Motor neuron (in vitro differentiated cells): ENCODE measurements around the gene EFCAB13. TPM values are rescaled to one million over a fixed set of nuclear protein-coding genes. Genes with fewer than 3 reads are reported as not detected.
A peak's percentile ranks its signal among the peaks of the same experiment; 100 is the strongest.

Source experiments
- ATAC-seq, 8 experiments: fragments of 200-7000 bp; cut with Tn5 transposase; replicated peaks in 6 of 8; 2 replicates each; pipeline ENCODE4 v1.8.0; 2021; ENCODE audit warnings: mild to moderate bottlenecking in 8 of 8, moderate library complexity in 8 of 8
- H3K27ac ChIP-seq, 2 donors: fragments of 250-450 bp; sonication (Bioruptor Pico); 2 replicates each; pipeline ENCODE4 v1.9.0; 2021; ENCODE audit warnings: antibody characterized with exemption in 2 of 2, mild to moderate bottlenecking in 2 of 2, moderate library complexity in 1 of 2
- H3K4me1 ChIP-seq, 2 donors: fragments of 250-450 bp; sonication (Bioruptor Pico); replicated peaks in 1 of 2; 2 replicates each; pipeline ENCODE4 v1.6.1; 2021; ENCODE audit warnings: antibody characterized with exemption in 2 of 2, mild to moderate bottlenecking in 2 of 2, moderate library complexity in 1 of 2
- H3K4me3 ChIP-seq, 5 donors: fragments of 250-450 bp; sonication (Bioruptor Pico); 2 replicates each; pipeline ENCODE4 v1.9.0; 2021; ENCODE audit warnings: antibody characterized with exemption in 5 of 5, mild to moderate bottlenecking in 5 of 5, moderate library complexity in 4 of 5
- WGBS, 10 experiments: fragments of 450-650 bp; shearing (Covaris generic); methylation state at CpG; one replicate each; pipeline ENCODE4 v1.0.0; 2022; 5-methylcytosine and 5-hydroxymethylcytosine counted together
- in situ Hi-C, 9 experiments: fragments of 400-800 bp; cut with MboI; loops; one replicate each; pipeline ENCODE4 v1.15.0; 2021; ENCODE audit warnings: low sequenced_read_pairs in 9 of 9, low pct_unique_long_range_greater_than_20kb in 2 of 9; ENCODE audit not compliant: unreplicated experiment in 9 of 9
- total RNA-seq, 8 experiments: library from RNA; unstranded; fragments of 300-600 nt; gene quantifications; 2 replicates each; pipeline versions ENCODE4 v1.2.3 to v1.2.4, GENCODE V29; 2022

The EFCAB13 gene
- total RNA-seq, 8 experiments from 2014 or later: 1.3 to 6.9 (median 3.0) TPM

DNA sequence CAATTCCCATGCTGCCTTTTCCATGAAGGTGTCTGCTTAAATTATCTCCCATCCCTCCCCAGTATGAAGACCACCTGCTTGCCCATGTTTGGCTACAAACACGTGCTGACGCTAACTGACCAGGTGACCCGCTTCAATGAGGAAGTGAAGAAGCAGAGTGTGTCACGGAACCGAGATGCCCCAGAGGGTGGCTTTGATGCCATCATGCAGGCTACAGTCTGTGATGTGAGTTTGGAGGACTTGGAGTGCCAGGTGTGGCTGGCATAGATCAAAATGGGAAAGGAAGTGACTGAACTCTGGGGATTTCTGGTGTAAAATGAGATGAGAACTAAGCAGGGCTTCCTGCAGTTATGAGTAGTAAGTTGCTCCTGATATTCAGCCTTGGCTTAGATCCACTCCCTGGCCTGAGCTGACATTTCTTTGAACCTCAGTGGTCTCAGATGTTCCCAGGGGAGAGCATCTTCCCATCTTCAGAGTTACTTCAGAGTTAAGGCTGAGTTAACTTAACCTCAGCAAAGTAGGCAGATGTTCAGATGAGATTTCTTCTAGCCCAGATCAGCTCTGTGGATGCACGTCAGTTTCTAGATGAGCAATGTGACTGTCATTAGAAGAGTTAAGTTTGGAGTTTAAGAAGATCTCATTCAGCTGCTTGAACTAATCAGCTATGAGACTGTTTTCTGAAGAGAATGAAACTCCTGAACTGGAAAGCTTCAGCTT, 37.4 kb upstream of the EFCAB13 start:
- no peaks in the 10 kb centered on the region for H3K4me1 ChIP-seq
- no peak overlapping the region for H3K4me3 ChIP-seq
- ATAC-seq: no peak
- H3K27ac ChIP-seq: no peak overlapping the region
- in situ Hi-C loops: no loop called here
- 71 to 100% (median 91%) methylated on average over 1 to 4 of the region's 6 CpGs; no CpG with 5 or more reads in 3 of the 10 experiments for WGBS, 10 experiments

DNA sequence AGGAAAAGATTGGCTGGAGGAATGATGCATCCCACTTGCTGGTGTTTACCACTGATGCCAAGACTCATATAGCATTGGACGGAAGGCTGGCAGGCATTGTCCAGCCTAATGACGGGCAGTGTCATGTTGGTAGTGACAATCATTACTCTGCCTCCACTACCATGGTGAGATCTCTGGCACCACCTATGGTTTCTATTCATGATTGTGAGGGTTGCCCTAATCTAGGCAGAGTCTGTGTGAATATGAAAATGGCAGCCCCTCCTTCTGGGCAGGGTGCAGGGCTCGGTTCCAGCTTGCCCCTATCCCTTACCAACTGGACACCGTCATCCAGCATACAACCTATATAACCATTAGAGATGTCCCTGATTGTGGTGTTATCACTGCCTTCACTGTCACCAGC, 36.7 kb upstream of the EFCAB13 start:
- H3K27ac ChIP-seq: no peak overlapping the region
- no peaks in the 10 kb centered on the region for H3K4me1 ChIP-seq
- 74 to 100% (median 89%) methylated on average over 1 to 4 of the region's 4 CpGs; no CpG with 5 or more reads in 2 of the 10 experiments for WGBS, 10 experiments
- in situ Hi-C loops: no loop called here
- no peak overlapping the region for H3K4me3 ChIP-seq
- ATAC-seq: no peak

DNA sequence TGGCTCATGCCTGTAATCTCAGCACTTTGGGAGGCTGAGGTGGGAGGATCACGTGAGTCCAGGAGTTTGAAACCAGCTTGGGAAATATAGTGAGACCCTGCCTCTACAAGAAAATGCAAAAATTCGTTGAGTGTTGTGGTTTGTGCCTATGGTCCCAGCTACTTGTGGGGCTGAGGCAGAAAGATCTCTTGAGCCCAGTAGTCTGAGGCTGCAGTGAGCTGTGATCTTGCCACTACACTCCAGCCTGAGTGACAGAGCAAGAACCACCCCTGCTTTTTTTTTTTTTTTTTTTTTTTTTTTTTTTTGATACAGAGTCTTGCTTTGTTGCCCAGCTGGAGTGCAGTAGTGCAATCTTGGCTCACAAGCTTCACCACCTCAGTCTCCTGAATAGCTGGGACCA, 36.1 kb upstream of the EFCAB13 start:
- Histone ChIP-seq H3K4me3 (no peak overlapping the region), H3K27ac (no peak overlapping the region), H3K4me1 (no peaks in the 10 kb centered on the region)
- no peak for ATAC-seq
- 40 to 100% (median 93%) methylated on average over 1 to 2 of the region's 2 CpGs; no CpG with 5 or more reads in 2 of the 10 experiments for WGBS, 10 experiments
- in situ Hi-C loops: no loop called here

DNA sequence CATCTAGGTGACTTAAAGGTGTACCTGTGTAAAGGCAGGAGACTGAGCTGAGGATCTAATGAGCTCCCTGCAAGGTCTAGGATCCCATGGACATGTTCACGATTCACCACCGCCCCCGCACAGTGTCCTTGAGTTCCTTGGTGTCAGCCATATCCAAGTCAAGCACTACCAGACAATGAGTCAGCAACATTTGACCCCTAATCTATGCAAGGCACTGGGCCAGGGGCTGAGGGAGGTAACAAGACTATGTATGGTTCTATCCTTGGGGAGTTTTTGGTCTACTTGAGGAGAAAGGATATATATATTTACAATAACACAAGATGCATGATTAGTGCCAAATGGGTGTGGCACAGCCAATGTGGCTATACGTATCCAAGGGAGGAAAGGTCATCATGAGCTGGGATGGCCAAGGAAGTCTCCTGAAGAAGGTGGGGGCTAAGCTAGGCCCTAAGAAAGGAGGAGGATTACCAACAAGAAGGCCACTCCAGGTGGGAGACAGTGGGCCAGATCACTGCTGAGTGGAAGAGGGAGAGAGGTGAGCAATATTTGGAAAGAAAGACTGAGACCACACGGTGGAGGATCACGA, 35.1 kb upstream of the EFCAB13 start:
- no peaks in the 10 kb centered on the region for H3K4me1 ChIP-seq
- peak in 3 of 8 experiments; percentile 47 to 96 (median 93) for ATAC-seq
- in situ Hi-C loops: no loop called here
- no peak overlapping the region for H3K4me3 ChIP-seq
- H3K27ac ChIP-seq: no peak overlapping the region
- WGBS, 10 experiments: 8 to 100% (median 82%) methylated on average over 1 to 6 of the region's 6 CpGs; no CpG with 5 or more reads in 2 of the 10 experiments

DNA sequence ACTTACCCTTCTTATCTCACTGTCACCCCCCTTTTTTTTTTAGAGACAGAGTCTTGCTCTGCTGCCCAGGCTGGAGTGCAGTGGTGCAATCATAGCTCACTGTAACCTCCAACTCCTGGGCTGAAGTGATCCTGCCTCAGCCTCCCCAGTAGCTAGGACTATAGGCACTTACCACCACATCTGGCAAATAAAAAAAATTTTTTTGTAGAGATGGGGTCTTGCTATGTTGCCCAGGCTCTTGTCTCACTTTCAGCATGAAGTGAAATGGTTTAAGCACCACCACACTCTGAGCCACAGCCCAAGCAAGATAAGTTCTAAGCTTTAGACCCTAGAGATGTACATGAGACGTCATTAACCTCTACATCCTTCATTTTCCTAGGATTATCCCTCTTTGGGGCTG, 34.5 kb upstream of the EFCAB13 start:
- Histone ChIP-seq H3K4me3 (no peak overlapping the region), H3K27ac (no peak overlapping the region), H3K4me1 (no peaks in the 10 kb centered on the region)
- 57 to 100% (median 80%) methylated on average over 1 of the region's 1 CpG; no CpG with 5 or more reads in 7 of the 10 experiments for WGBS, 10 experiments
- ATAC-seq: no peak
- in situ Hi-C loops: no loop called here

DNA sequence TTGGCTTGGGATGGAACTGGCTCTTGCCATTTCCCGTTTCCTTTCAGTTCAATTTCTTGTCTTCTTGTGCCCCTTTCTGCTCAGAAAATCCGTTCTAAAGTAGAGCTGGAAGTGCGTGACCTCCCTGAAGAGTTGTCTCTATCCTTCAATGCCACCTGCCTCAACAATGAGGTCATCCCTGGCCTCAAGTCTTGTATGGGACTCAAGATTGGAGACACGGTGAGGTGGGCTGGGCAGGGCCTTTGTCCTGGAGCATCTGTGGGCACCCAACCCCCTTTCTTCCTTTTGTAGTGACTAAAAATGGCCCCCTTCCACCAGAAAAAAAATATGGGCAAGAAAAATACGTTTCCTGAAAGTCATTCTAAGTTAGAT, 32.9 kb upstream of the EFCAB13 start:
- H3K27ac ChIP-seq: no peak overlapping the region
- H3K4me1 ChIP-seq: peaks cover 0 to 4% of the 10 kb centered on the region in 2 donors
- in situ Hi-C loops: no loop called here
- WGBS, 10 experiments: 50 to 76% (median 65%) methylated on average over 1 to 5 of the region's 5 CpGs; no CpG with 5 or more reads in 3 of the 10 experiments
- no peak overlapping the region for H3K4me3 ChIP-seq
- no peak for ATAC-seq

DNA sequence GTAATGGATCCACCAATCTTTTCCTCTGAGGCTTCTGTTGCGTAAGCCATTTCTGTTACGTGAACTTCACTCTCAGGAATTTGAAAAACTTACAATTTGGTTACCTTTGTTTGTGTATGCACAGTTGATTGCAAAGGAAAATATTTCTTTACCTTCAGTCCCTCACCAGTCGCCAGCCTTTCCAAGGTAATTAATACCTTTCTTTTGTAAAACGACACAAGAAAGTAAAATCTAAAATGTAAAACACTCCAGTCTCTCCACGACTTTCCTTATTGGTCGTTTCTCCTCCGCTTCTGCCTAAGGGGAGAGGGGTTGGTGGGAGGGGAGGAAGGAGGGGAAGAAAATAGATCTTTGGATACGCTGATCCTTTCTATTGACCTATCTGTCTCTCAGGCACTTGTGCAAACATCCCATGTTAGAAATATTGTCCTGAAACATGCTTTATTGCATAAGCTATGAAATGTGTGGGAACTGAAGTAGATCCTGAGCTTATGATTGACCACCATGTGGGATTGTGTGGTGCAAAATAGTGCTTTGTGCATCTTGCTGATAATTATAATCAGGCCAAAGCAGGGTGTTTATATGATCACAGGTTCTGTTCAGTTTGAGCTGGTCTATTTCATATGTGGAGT, 32.4 kb upstream of the EFCAB13 start:
- 37 to 100% (median 80%) methylated on average over 1 to 8 of the region's 8 CpGs for WGBS, 10 experiments
- no peak overlapping the region for H3K27ac ChIP-seq
- H3K4me3 ChIP-seq: no peak overlapping the region
- H3K4me1 ChIP-seq: peaks cover 0 to 6% of the 10 kb centered on the region in 2 donors
- in situ Hi-C loops: no loop called here
- ATAC-seq: no peak

DNA sequence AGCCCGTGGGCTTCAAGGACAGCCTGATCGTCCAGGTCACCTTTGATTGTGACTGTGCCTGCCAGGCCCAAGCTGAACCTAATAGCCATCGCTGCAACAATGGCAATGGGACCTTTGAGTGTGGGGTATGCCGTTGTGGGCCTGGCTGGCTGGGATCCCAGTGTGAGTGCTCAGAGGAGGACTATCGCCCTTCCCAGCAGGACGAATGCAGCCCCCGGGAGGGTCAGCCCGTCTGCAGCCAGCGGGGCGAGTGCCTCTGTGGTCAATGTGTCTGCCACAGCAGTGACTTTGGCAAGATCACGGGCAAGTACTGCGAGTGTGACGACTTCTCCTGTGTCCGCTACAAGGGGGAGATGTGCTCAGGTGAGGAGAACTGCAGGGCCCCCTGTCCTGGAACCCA, 31.5 kb upstream of the EFCAB13 start:
- in situ Hi-C loops: no loop called here
- WGBS, 10 experiments: 76 to 100% (median 80%) methylated on average over 1 to 4 of the region's 14 CpGs; no CpG with 5 or more reads in 4 of the 10 experiments

DNA sequence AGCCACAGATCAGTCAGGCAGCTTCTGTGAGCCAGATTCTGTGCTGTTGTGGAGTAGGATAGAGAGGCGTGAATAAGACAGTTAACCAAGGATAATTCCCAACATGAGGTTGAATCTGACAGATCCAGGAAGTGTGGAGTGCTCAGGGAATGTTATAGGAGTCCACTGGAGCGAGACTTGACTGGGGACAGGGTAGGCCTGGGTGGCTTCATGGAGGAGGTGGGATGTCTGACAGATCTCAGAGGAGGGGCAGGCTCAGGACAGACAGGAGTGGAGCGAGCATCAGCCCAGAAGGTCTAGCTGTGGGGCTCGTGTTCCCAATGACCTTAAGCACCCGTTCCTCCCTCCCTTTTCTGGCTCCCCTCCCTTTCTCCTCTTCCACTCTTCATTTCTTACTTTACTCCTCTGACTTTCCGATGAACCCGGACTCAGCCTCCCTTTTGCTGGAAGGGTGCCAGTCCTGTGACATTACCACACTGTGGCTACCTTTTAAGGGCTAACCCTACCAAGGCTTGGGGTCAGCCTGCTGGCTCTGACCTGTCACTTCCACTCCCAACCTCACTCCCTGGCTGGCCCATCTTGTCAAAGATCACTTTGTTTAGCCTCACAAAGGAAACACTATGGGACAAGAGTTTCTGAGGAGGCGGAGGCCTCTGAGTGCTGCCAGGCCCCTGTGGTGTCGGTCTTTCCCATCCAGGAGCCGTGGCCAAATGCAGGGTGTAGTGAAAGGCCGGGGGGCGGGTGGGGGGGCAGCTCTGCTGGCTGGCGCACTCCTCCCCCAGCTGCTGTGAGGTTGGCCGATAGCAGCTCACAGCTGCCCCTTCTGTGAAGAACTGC, 28.5 kb upstream of the EFCAB13 start:
- in situ Hi-C loops: no loop called here
- Histone ChIP-seq H3K4me1 (peaks cover 0 to 6% of the 10 kb centered on the region in 2 donors), H3K4me3 (no peak overlapping the region), H3K27ac (no peak overlapping the region)
- ATAC-seq: peak in 2 of 8 experiments; percentile 27 to 53
- 57 to 86% (median 71%) methylated on average over 1 to 9 of the region's 14 CpGs; no CpG with 5 or more reads in 2 of the 10 experiments for WGBS, 10 experiments

More for the DNA sequence above, 31.5 kb upstream of the EFCAB13 start:
- H3K4me3 ChIP-seq: no peak overlapping the region
- peaks cover 0 to 6% of the 10 kb centered on the region in 2 donors for H3K4me1 ChIP-seq
- no peak for ATAC-seq
- H3K27ac ChIP-seq: no peak overlapping the region

DNA sequence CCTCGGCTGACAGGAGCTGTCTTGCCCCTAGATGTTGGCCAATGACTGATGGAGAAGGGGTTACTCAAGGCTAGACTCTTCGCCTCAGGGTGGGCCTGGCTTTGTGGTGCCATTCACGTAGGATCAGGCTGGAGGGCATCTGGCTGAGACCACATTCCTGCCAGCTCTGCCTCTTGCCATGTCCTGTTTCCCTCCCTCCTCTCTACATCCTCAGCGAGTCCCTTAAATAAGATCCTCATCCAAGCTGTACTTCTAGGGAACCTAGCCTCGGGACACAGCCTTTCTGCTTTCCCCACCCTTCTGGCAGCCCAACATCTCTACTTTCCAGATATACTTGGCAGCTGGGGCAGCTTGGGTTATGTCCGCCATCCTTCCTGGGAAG, 27.9 kb upstream of the EFCAB13 start:
- ATAC-seq: no peak
- H3K4me1 ChIP-seq: peaks cover 0 to 6% of the 10 kb centered on the region in 2 donors
- no peak overlapping the region for H3K27ac ChIP-seq
- in situ Hi-C loops: no loop called here
- no peak overlapping the region for H3K4me3 ChIP-seq
- 20 to 77% (median 64%) methylated on average over 1 to 6 of the region's 6 CpGs; no CpG with 5 or more reads in 4 of the 10 experiments for WGBS, 10 experiments

DNA sequence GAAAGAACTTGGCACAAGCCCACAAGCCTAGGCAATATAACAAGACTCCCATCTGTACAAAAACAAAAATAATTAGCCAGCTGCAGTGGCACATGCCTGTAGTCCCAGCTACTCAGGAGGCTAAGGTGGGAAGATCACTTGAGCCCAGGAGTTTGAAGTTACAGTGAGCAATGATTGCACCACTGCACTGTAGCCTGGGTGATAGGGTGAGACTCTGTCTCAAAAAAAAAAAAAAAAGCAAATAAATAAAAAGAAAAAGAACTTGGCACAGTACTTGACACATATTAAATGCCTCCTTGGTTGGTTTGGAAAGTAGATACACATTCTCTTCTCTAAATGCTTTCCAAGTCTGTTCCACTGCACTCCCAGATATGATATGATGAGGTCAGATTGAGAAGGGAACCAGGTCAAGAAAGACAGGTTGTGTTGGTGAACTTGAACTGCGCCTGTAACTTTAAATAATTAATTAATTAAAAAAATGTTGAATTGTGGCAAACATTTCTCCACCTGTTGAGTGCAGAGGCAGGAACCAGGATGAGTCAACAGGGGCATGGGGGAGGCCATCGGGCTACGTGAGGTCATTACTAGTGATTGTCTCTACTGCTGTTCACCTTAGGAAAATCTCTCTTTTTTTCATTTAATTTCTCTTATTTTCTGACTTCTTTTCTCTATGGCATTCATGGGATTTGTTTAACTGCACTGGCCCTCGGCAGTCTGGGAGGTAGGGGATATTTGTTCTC, 25.9 kb upstream of the EFCAB13 start:
- 75 to 100% (median 92%) methylated on average over 1 to 4 of the region's 4 CpGs; no CpG with 5 or more reads in 1 of the 10 experiments for WGBS, 10 experiments
- ATAC-seq: peak in 1 of 8 experiments; percentile 84

DNA sequence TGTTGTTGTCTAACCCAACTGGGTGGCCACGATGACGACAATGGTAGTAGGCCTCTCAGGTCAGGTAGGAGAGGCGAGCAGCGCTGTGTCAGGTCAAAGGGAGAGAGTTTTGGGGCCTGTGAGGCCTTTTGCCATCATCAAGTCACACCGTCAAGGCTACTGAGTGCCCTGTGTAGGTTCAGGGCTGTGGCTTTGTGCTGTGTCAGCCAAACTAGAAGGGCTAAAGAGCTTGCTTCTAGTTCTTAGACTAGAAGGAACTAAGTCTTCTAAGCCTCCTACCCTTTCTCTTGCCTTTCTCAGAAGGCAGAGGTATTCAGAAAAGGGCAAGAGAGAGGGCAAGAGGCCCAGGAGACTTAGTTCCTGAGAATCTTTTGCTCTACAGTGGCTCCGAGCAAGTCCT, 25.0 kb upstream of the EFCAB13 start:
- Histone ChIP-seq H3K4me1 (peaks cover 0 to 6% of the 10 kb centered on the region in 2 donors), H3K27ac (no peak overlapping the region), H3K4me3 (no peak overlapping the region)
- 40 to 100% (median 86%) methylated on average over 1 to 6 of the region's 6 CpGs; no CpG with 5 or more reads in 2 of the 10 experiments for WGBS, 10 experiments
- in situ Hi-C loops: no loop called here
- ATAC-seq: no peak

More for the DNA sequence above, 25.9 kb upstream of the EFCAB13 start:
- Histone ChIP-seq H3K4me3 (no peak overlapping the region), H3K4me1 (peaks cover 0 to 6% of the 10 kb centered on the region in 2 donors), H3K27ac (no peak overlapping the region)
- in situ Hi-C loops: no loop called here
